Epithelial cell of prostate (primary cell): ENCODE results near the gene TNFRSF8.

ENCODE experiments used
- DNase-seq: peaks from one replicate; pipeline ENCODE4 v3.0.0-alpha.2; 2011; ENCODE audit warnings: low read depth, low spot score
- H3K27ac ChIP-seq: fragments of 450-650 bp; 2 replicates; pipeline ENCODE4 v1.5.1; 2017; ENCODE audit warnings: mild to moderate bottlenecking

Gene TNFRSF8

DNA sequence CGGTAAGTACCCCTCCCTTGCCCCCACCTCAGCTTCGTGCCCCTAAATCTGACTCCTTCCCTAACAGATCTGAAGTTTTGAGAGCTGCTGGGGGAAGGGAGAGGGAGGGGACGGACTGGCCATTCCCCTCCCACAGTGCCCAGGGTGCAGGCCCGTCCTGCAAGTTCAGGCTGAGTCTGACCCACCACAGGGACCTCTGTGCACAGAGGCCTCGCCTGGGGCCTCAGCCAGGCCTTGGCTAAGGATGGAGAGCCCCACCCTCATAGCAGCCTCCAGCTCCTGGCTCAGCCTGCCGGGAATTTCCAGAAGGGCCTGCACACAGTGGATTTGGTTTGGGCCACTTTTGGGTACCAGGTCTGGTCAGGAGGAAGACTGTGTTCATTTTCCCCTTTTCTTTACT lies 72.5 kb downstream of the TNFRSF8 start:
- no peak overlapping the region for H3K27ac ChIP-seq
- DNase-seq = no peak

DNA sequence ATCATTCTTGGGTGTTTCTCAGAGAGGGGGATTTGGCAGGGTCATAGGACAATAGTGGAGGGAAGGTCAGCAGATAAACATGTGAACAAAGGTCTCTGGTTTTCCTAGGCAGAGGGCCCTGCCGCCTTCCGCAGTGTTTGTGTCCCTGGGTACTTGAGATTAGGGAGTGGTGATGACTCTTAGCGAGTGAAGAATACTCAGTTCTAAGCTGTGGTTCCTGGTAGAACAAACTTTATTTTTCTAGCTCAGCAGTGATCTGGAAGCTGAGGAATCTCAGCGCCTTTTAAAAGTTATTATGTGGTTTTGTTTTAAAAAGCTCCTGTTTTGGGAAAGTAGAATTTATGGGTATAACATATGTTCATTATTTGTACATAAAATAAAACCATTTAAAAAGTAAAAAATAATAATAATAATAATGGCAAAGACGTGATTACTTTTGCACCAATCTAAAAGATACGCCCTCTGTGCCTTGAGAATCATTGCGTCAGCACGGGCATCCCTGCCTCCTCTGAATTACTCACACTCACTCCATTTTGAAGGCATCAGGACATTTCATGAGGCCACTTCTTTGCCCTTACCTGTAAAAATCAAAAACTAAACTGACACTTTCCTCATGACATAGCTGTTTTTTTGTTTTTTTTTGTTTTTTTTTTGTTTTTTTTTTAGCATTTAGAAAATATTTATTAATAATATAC lies 74.0 kb downstream of the TNFRSF8 start:
- H3K27ac ChIP-seq = no peak overlapping the region
- no peak for DNase-seq

- no peak overlapping the region for H3K27ac ChIP-seq
- no peak for DNase-seq
Measured at GRCh38 chr1:12138196-12139168, 75.4 kb downstream of the TNFRSF8 start.

GRCh38 chr1:12140016-12140415 lies 76.9 kb downstream of the TNFRSF8 start:
- no peak overlapping the region for H3K27ac ChIP-seq
- DNase-seq = no peak

DNA sequence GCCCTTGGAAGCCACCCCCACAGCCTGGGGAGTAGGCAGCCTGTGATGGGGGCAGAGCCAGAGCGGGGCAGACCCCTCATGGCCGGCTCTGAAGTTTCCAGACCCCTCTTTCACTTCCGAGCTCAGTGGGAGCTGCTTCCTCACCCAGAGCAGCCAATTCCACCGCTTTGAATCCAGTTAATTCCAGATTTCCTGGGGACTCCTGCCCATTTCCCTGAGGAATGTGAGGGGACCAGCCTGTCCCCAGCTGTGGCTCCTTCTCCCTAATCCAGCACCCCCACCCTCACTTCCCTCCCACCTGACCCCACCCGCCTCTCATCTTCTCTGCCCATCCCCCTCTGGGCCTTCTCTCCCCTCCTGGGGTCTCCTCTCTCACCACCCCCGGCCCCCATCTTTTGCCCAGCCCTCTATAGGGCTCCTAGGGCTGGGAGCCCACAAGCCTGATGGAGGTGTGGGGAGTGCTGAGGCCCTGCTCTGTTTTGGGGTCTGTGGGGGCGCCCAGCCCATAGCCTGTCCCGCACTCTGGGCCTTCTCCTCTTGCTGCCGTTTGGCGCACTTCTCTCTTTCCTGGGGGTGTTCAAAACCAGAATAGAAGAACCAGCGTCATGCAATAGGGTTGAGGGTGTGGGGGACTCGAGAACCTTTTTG lies 77.5 kb downstream of the TNFRSF8 start:
- H3K27ac ChIP-seq = no peak overlapping the region
- DNase-seq = no peak

GRCh38 chr1:12141163-12141850 lies 78.2 kb downstream of the TNFRSF8 start:
- no peak overlapping the region for H3K27ac ChIP-seq
- no peak for DNase-seq

DNA sequence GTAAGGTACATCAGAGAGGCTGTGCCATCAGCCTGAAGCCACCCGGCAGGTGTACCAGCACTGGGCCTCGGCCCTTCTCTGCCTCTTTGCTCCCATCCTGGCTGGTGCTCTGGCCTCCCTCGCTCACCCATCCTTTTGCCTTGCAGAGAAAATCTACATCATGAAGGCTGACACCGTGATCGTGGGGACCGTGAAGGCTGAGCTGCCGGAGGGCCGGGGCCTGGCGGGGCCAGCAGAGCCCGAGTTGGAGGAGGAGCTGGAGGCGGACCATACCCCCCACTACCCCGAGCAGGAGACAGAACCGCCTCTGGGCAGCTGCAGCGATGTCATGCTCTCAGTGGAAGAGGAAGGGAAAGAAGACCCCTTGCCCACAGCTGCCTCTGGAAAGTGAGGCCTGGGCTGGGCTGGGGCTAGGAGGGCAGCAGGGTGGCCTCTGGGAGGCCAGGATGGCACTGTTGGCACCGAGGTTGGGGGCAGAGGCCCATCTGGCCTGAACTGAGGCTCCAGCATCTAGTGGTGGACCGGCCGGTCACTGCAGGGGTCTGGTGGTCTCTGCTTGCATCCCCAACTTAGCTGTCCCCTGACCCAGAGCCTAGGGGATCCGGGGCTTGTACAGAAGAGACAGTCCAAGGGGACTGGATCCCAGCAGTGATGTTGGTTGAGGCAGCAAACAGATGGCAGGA lies 79.2 kb downstream of the TNFRSF8 start:
- DNase-seq = no peak
- no peak overlapping the region for H3K27ac ChIP-seq

GRCh38 chr1:12142891-12143630 lies 80.0 kb downstream of the TNFRSF8 start:
- no peak overlapping the region for H3K27ac ChIP-seq
- DNase-seq = no peak

DNA sequence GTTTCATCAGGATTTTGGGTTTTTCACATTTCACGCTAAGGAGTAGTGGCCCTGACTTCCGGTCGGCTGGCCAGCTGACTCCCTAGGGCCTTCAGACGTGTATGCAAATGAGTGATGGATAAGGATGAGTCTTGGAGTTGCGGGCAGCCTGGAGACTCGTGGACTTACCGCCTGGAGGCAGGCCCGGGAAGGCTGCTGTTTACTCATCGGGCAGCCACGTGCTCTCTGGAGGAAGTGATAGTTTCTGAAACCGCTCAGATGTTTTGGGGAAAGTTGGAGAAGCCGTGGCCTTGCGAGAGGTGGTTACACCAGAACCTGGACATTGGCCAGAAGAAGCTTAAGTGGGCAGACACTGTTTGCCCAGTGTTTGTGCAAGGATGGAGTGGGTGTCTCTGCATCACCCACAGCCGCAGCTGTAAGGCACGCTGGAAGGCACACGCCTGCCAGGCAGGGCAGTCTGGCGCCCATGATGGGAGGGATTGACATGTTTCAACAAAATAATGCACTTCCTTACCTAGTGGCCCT lies 80.6 kb downstream of the TNFRSF8 start:
- DNase-seq = peak; percentile 91
- H3K27ac ChIP-seq = no peak overlapping the region

DNA sequence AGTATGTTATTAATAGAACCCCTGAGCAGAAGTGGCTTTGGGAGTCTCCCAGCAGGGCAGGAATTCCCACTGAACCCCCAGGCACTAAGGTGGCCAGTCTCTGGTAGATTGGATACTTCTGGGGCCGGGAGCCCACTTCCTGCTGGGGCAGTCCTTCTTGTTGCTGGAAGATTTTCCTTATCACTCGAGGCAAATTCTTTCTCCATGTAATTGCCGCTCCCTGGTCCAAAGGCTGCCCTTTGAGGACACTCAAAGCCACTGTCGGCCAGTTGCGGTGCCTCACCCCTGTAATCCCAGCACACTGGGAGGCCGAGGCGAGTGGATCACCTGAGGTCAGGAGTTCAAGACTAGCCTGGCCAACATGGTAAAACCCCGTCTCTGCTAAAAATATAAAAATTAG lies 81.1 kb downstream of the TNFRSF8 start:
- no peak overlapping the region for H3K27ac ChIP-seq
- DNase-seq = no peak

- DNase-seq = no peak
- no peak overlapping the region for H3K27ac ChIP-seq
Measured at GRCh38 chr1:12144969-12145368, 81.9 kb downstream of the TNFRSF8 start.

DNA sequence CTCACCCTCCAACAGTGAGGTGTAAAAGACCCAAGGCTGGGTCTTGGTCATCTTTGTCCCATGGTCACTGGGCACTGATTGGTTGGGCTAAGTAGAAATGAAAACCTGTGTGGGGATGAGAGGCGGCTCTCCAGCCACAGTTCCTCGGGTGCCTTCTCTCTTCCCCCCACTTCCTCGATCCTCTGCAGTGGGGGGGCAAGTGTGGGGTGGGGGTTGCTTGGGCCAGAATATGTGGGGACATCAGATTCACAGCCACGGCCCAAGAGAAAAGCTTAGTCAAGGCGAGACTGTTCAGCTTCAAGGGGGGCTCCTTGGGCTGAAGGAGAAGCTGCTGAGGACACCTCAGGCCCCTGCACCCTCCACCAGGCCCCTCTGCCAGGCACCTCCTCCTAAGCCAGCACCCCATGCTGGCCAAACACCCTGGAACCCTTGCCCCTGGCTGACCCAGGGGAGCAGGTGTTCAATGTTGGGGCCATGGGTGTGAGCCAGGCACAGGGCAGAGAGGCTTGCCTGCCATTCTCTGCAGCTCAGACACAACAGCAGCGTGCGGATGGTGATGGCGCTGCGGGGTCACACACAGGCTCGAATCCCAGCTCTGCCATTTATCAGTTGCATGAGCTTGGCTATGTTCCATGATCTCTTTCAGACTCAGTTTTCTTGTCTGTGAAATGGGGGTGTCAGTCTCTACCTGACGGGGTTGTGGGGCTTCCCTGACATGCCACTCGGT lies 82.7 kb downstream of the TNFRSF8 start:
- DNase-seq = no peak
- H3K27ac ChIP-seq = no peak overlapping the region

DNA sequence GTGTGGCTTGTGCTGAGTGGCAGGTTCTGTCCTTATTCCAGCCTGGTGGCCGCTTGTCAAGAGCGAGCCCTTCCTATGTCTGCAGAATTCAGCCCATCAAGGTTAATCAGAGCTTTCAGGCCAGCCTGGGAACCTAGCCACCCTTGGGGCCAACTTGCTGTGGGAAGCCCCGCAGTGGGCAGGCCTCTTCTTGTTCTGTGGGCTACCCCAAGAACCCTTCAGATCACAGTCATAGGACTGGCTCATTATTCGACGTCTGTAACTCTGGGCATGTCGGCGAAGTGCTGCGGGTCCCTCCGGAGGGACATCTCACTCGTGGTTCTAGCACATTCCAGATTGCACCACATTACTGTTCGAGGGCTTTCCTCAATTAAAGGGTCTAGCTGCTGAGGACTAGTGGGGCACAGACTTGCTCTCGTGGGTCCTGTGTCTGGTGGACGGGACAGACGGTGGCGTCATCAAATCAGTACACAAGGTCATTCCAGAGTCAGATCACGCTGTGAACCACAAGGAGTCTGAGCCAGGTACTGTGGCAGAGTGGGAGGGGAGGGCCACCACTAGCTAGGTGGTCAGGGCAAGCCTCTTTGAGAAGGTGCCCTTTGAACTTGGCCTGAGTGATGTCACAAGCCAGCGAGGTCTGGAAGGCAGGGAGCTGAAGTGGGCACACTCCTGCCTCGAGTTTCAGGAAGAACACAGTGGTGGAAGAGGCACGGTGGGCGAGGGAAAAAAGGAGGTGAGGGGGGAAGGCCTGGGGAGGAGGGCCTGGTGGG lies 83.4 kb downstream of the TNFRSF8 start:
- no peak overlapping the region for H3K27ac ChIP-seq
- DNase-seq = no peak

DNA sequence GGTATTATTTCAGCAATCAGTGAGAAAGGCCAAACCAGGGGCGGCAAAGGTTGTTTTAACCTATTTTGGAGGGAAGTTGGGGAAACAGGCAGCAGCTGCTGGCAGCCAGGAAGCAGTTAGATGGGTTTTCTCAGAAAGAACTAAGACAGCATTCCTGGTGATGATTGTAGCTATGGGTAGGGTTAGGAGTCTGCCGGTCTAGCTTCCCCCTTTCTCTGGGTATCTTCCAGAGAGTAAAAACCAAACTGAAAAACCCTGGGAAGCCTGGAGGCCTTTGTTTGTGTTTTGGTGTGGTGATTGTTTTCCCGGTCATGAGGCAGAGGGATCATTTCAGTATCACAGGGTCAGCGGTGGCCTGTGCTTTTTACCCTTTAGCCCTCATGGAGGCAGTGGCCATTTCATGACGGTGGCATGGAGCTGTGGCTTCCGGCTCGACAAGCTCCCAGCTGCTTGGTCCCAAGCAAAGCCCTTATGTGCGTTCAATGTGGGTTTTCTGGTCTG lies 84.1 kb downstream of the TNFRSF8 start:
- DNase-seq = no peak
- H3K27ac ChIP-seq = no peak overlapping the region

DNA sequence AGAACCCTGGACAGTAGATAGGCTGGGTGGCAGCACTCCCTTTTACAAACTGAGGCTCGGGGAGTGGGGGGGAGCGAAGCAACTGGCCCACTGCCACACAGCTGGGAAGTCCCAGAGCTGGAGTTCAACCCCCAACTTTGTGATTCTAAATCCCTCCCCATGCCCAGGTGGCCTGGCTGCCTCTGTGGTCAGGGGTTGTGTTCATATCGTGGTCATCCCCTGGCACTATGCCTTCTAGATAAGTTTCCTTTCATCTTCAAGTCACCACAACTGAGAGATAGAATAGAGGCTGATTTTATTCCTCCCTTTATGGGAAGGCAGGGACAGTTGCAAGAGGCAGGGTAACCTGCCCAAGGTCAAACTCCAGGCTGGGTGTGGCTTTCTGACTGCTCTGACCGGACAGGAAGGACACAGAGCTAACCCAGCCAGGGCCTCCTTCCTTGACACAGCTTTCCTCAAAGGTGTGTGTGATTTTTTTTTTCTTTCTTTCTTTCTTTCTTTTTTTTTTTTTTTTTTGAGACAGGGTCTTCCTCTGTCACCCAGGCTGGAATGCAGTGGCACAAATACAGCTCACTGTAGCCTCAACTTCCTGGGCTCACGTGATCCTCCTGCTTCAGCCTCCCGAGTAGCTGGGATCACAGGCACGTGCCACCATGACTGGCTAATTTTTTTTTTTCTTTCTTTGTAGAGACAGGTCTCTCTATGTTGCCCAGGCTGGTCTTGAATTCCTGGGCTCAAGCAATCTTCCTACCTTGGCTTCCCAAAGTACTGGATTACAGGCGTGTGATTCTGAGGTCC lies 85.3 kb downstream of the TNFRSF8 start:
- no peak for DNase-seq
- H3K27ac ChIP-seq = no peak overlapping the region

- H3K27ac ChIP-seq = no peak overlapping the region
- no peak for DNase-seq
Measured at GRCh38 chr1:12148958-12149790, 86.1 kb downstream of the TNFRSF8 start.
